Brain microvascular endothelial cell (primary cell): Measurements from ENCODE around the gene GPR141.

ENCODE experiments used
- DNase-seq: peaks from one replicate; pipeline ENCODE4 v3.0.0-alpha.2; 2020
- H3K27ac ChIP-seq: fragments of 250-450 bp; sonication (Bioruptor Pico); 2 replicates; pipeline ENCODE4 v1.5.1; 2020; ENCODE audit warnings: mild to moderate bottlenecking, moderate library complexity
- H3K27me3 ChIP-seq: fragments of 250-450 bp; sonication (Bioruptor Pico); replicated peaks from 2 replicates; pipeline ENCODE4 v1.5.1; 2020; ENCODE audit warnings: mild to moderate bottlenecking
- H3K36me3 ChIP-seq: fragments of 250-450 bp; sonication (Bioruptor Pico); replicated peaks from 2 replicates; pipeline ENCODE4 v1.5.1; 2020; ENCODE audit warnings: mild to moderate bottlenecking
- H3K4me3 ChIP-seq: 2 replicates; pipeline ENCODE4 v1.5.1; 2011; ENCODE audit warnings: low read depth, mild to moderate bottlenecking, control low read depth, low read length, moderate library complexity
- CTCF ChIP-seq: IDR thresholded peaks from 2 replicates; pipeline ENCODE4 v1.5.1; 2011; ENCODE audit warnings: low read depth, mild to moderate bottlenecking, moderate library complexity, low read length, control low read depth, inconsistent platforms; ENCODE audit errors: missing control alignments
- in situ Hi-C: cut with HindIII; loops from 2 replicates; pipeline ENCODE4 v1.10.0; 2017; ENCODE audit warnings: low sequenced_read_pairs, low pct_ligation_motif_present

GPR141 gene

GRCh38 chr7:37729181-37729580, 45.6 kb downstream of the GPR141 start:
- no peak for TF ChIP-seq CTCF
- Histone ChIP-seq H3K27me3 (no peaks in the 10 kb centered on the region), H3K36me3 (no peaks in the 10 kb centered on the region), H3K27ac (no peak overlapping the region), H3K4me3 (no peak overlapping the region)
- in situ Hi-C loops, result no loop called here
- no peak for DNase-seq

GRCh38 chr7:37730501-37730900, 46.9 kb downstream of the GPR141 start:
- no peak overlapping the region for H3K27ac ChIP-seq
- H3K36me3 ChIP-seq, result no peaks in the 10 kb centered on the region
- in situ Hi-C loops, result no loop called here
- no peak for DNase-seq
- no peaks in the 10 kb centered on the region for H3K27me3 ChIP-seq
- no peak for TF ChIP-seq CTCF
- no peak overlapping the region for H3K4me3 ChIP-seq

GRCh38 chr7:37732253-37732652, 48.7 kb downstream of the GPR141 start:
- H3K4me3 ChIP-seq, result no peak overlapping the region
- in situ Hi-C loops, result no loop called here
- no peak overlapping the region for H3K27ac ChIP-seq
- TF ChIP-seq CTCF, result no peak
- no peaks in the 10 kb centered on the region for H3K36me3 ChIP-seq
- no peak for DNase-seq
- no peaks in the 10 kb centered on the region for H3K27me3 ChIP-seq

- Histone ChIP-seq H3K27me3 (no peaks in the 10 kb centered on the region), H3K36me3 (no peaks in the 10 kb centered on the region), H3K27ac (no peak overlapping the region), H3K4me3 (no peak overlapping the region)
- no peak for TF ChIP-seq CTCF
- no peak for DNase-seq
- in situ Hi-C loops, result no loop called here
Measured at GRCh38 chr7:37732888-37733287, 49.3 kb downstream of the GPR141 start.

- TF ChIP-seq CTCF, result no peak
- H3K27me3 ChIP-seq, result no peaks in the 10 kb centered on the region
- H3K27ac ChIP-seq, result no peak overlapping the region
- H3K4me3 ChIP-seq, result no peak overlapping the region
- DNase-seq, result no peak
- in situ Hi-C loops, result no loop called here
- H3K36me3 ChIP-seq, result no peaks in the 10 kb centered on the region
Measured at GRCh38 chr7:37735196-37735595, 51.6 kb downstream of the GPR141 start.

- DNase-seq, result no peak
- H3K36me3 ChIP-seq, result no peaks in the 10 kb centered on the region
- in situ Hi-C loops, result no loop called here
- TF ChIP-seq CTCF, result no peak
- H3K4me3 ChIP-seq, result no peak overlapping the region
- no peaks in the 10 kb centered on the region for H3K27me3 ChIP-seq
- no peak overlapping the region for H3K27ac ChIP-seq
Measured at GRCh38 chr7:37738321-37738720, 54.8 kb downstream of the GPR141 start.
